Left ventricle myocardium inferior (tissue), 1 donor: ENCODE measurements around the gene DNPH1. TPM values are rescaled to one million over a fixed set of nuclear protein-coding genes. Genes with fewer than 3 reads are reported as not detected.
A peak's percentile ranks its signal among the peaks of the same experiment; 100 is the strongest.

Experiments
- DNase-seq: peaks from one replicate; pipeline ENCODE4 v3.0.0-alpha.2; 2020
- H3K27ac ChIP-seq: fragments of 200-600 bp; replicated peaks from 2 replicates; pipeline ENCODE4 v1.8.0; 2021
- H3K27me3 ChIP-seq: fragments of 200-600 bp; 2 replicates; pipeline ENCODE4 v1.8.0; 2021; ENCODE audit warnings: low read depth
- H3K36me3 ChIP-seq: fragments of 200-600 bp; 2 replicates; pipeline ENCODE4 v1.8.0; 2021
- H3K4me1 ChIP-seq: fragments of 200-600 bp; 2 replicates; pipeline ENCODE4 v1.8.0; 2021
- H3K4me3 ChIP-seq: fragments of 200-600 bp; 2 replicates; pipeline ENCODE4 v1.8.0; 2021; ENCODE audit warnings: mild to moderate bottlenecking, moderate library complexity
- H3K9me3 ChIP-seq: fragments of 200-600 bp; replicated peaks from 2 replicates; pipeline ENCODE4 v1.8.0; 2021
- intact Hi-C: fragments of 100-400 bp; cut with micrococcal nuclease; formaldehyde crosslinking; loops from one replicate; pipeline ENCODE4 v1.11.0; 2022
- total RNA-seq: library from RNA; stranded (reverse); fragmentation: NEBNext Ultra II Directional; extraction: Animal tissue kit (Norgen Biotek cat#: 25700); gene quantifications from one replicate; pipeline ENCODE4 v1.2.1, GENCODE V29; 2021
- TF ChIP-seq, protein P1 (sequence below): fragments of 200-600 bp; IDR thresholded peaks from 2 replicates; pipeline ENCODE4 v1.8.0; 2021; ENCODE audit warnings: antibody characterized with exemption, mild to moderate bottlenecking, borderline replicate concordance
- donor health status: DM: no; HTN: yes; CAD: no; lungs with severe emphysema.

The DNPH1 gene
- total RNA-seq, 1 donor from 2014 or later: 27.7 TPM

GRCh38 chr6:43181942-43182860 is 47.1 kb downstream of the DNPH1 start, which contains the start of gene CUL9:
CUL9 (plus strand) TSS chr6:43182196; CDS start chr6:43184311, 2,115 bp downstream.
- DNase-seq: peak; percentile 87
- TF ChIP-seq, protein P1, sequence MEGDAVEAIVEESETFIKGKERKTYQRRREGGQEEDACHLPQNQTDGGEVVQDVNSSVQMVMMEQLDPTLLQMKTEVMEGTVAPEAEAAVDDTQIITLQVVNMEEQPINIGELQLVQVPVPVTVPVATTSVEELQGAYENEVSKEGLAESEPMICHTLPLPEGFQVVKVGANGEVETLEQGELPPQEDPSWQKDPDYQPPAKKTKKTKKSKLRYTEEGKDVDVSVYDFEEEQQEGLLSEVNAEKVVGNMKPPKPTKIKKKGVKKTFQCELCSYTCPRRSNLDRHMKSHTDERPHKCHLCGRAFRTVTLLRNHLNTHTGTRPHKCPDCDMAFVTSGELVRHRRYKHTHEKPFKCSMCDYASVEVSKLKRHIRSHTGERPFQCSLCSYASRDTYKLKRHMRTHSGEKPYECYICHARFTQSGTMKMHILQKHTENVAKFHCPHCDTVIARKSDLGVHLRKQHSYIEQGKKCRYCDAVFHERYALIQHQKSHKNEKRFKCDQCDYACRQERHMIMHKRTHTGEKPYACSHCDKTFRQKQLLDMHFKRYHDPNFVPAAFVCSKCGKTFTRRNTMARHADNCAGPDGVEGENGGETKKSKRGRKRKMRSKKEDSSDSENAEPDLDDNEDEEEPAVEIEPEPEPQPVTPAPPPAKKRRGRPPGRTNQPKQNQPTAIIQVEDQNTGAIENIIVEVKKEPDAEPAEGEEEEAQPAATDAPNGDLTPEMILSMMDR: no peak
- peak within 1 kb of the TSS; percentile 89 for H3K4me3 ChIP-seq
- no peaks in the 10 kb centered on the region for H3K27me3 ChIP-seq
- peaks cover 29% of the 10 kb centered on the region for H3K4me1 ChIP-seq
- intact Hi-C loops: no loop called here
- peak within 1 kb of the TSS; percentile 82 for H3K27ac ChIP-seq
- peaks cover 64% of the 10 kb centered on the region for H3K36me3 ChIP-seq
- H3K9me3 ChIP-seq: no peaks in the 10 kb centered on the region

GRCh38 chr6:43181621-43181941 is 47.7 kb downstream of the DNPH1 start:
- no peaks in the 10 kb centered on the region for H3K27me3 ChIP-seq
- H3K4me1 ChIP-seq: peaks cover 29% of the 10 kb centered on the region
- peak overlapping the region; percentile 89 for H3K4me3 ChIP-seq
- TF ChIP-seq, protein P1: no peak
- intact Hi-C loops: no loop called here
- no peaks in the 10 kb centered on the region for H3K9me3 ChIP-seq
- peaks cover 64% of the 10 kb centered on the region for H3K36me3 ChIP-seq
- DNase-seq: no peak
- H3K27ac ChIP-seq: peak overlapping the region; percentile 82

DNA sequence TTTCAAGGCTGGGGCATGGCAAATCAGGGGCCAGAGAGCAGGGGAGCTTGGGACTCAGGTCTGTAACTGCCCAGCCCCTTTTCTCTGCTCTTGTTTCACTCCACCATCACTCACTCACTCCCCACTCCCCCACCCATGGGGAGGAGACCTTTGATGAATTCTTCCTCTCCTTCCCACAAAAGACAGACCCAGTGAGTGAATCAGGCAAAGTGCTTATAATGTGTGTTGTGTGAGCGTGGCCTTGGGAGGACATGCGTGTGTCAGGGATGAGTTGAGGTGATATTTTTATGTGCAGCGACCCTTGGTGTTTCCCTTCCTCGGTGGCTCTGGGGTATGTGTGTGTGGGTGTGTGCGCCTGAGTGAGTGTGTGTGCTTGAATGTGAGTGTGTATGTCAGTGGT is 48.3 kb downstream of the DNPH1 start:
- TF ChIP-seq, protein P1: no peak
- intact Hi-C loops: no loop called here
- Histone ChIP-seq H3K4me3 (no peak overlapping the region), H3K27me3 (no peaks in the 10 kb centered on the region), H3K36me3 (peaks cover 64% of the 10 kb centered on the region), H3K27ac (peak overlapping the region; percentile 82), H3K9me3 (no peaks in the 10 kb centered on the region), H3K4me1 (peaks cover 33% of the 10 kb centered on the region)
- DNase-seq: no peak

DNA sequence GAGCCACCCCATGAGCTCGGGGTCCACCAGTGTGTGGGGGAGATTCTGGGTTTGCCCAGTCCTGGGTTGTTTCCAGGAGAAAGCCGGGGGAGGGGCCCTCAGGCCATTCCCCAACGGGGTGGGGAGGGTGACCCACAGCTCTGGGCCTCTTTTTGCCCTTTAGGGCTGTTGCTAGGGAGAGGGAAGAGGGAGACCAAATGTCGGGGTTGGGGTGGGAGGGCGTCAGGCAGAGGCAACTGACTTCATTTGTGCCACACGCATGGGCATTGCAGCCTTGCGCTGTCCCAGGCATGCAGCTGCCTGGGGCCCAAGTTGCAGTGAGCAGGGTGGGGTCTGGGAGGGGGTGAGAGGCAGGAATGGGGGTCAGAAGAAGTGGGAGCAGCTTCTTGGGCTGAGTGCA is 49.2 kb downstream of the DNPH1 start:
- no peak overlapping the region for H3K4me3 ChIP-seq
- no peaks in the 10 kb centered on the region for H3K27me3 ChIP-seq
- TF ChIP-seq, protein P1: no peak
- no peak overlapping the region for H3K27ac ChIP-seq
- DNase-seq: no peak
- no peaks in the 10 kb centered on the region for H3K9me3 ChIP-seq
- intact Hi-C loops: no loop called here
- peaks cover 43% of the 10 kb centered on the region for H3K4me1 ChIP-seq
- H3K36me3 ChIP-seq: peaks cover 64% of the 10 kb centered on the region

DNA sequence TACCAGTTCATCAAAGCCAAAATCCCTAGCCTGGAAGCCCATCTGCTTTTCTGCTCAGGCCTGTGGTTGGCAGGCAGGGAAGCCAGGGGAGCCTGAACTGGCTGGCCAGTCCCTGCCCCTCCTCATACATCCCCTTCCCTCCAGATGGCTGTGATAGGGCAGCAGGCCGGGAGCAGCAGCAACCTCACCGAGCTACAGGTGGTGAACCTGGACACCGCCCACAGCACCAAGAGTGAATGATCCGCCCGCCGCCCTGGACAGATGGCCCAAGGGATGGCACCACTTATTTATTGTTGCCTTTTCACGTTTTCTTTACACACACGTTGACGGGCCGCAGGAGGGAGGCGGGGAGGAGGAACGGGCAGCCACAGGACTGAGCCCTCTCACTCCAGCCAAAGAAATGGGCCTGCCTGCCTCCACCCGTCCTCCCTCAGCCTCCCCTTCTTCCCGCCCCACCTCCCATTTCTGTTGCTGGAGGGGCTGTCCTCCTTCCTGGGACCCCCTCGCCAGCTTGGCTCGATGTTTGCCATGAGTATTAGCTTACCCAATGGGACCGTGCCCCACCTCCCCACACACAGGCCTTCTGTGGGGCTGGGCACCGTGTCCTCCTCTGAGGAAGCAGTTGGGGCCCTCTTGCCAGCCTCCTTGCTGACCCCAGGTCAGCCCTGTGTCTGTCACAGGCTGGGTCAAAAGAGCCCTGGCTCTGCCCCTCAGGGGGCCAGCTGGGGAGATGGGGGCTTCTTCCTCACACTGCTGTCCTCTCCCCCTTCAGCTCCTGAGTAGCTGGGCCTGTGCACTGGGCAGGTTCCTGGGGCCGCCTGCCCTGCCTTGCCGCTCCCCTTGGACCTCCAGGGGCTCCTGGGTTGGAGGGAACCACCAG is 50.1 kb downstream of the DNPH1 start:
- H3K4me1 ChIP-seq: peaks cover 51% of the 10 kb centered on the region
- no peaks in the 10 kb centered on the region for H3K27me3 ChIP-seq
- H3K9me3 ChIP-seq: no peaks in the 10 kb centered on the region
- intact Hi-C loops: no loop called here
- H3K27ac ChIP-seq: no peak overlapping the region
- TF ChIP-seq, protein P1: no peak
- peaks cover 57% of the 10 kb centered on the region for H3K36me3 ChIP-seq
- no peak for DNase-seq
- H3K4me3 ChIP-seq: no peak overlapping the region
